GM18909 (cell line): ENCODE data around the gene KIDINS220.
"Not testable (repeated sequence)": the region's sequence is repeated elsewhere in the genome, so short reads cannot be mapped to it uniquely, and the experiment has no call there.

ENCODE experiments used
- ATAC-seq: cut with Tn5 transposase; IDR thresholded peaks from one replicate; pipeline ENCODE4 v1.9.1; 2021; ENCODE audit warnings: mild to moderate bottlenecking; ENCODE audit not compliant: unreplicated experiment, poor library complexity

Gene KIDINS220

DNA sequence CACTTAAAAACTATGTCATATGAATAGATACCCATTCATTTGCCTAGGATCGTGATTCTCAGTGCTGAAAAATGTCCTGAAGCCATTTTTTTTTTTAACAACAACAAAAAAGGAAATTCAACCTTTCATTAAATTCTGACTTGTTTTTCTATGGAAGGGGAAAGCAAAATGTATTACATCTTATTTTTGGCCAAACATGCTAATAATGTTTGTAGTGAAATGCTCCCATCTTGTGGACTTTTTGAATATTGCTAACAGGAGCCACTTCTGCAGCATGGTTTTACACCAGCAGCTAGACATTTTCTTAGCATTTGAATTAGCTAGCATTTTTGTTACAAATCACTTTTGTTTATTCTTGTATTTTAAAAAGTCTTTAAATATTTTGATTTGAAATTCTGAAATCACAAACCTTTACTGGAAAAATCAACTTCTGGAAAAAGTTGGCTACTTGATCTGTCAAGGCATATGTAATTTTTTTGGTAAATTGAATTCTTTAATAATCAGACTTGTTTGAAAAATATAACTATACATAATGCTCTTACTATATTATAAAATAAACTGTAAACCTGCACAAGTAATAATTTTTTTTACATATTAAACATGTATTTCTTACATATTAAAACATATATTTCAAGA, 75.8 kb downstream of the KIDINS220 start:
- ATAC-seq, result no peak

GRCh38 chr2:8756716-8757115, 80.7 kb downstream of the KIDINS220 start:
- no peak for ATAC-seq

GRCh38 chr2:8756230-8756629, 81.2 kb downstream of the KIDINS220 start:
- ATAC-seq, result no peak

- ATAC-seq, result no peak
Measured at GRCh38 chr2:8754106-8754776, 83.2 kb downstream of the KIDINS220 start.

GRCh38 chr2:8753609-8754008, 83.8 kb downstream of the KIDINS220 start:
- no peak for ATAC-seq

GRCh38 chr2:8752385-8752784, 85.0 kb downstream of the KIDINS220 start:
- no peak for ATAC-seq

- no peak for ATAC-seq
Measured at GRCh38 chr2:8750221-8750620, 87.2 kb downstream of the KIDINS220 start.

GRCh38 chr2:8743261-8743660, 94.2 kb downstream of the KIDINS220 start:
- ATAC-seq, result no peak

- ATAC-seq, result no peak
Measured at GRCh38 chr2:8740136-8740535, 97.3 kb downstream of the KIDINS220 start.

DNA sequence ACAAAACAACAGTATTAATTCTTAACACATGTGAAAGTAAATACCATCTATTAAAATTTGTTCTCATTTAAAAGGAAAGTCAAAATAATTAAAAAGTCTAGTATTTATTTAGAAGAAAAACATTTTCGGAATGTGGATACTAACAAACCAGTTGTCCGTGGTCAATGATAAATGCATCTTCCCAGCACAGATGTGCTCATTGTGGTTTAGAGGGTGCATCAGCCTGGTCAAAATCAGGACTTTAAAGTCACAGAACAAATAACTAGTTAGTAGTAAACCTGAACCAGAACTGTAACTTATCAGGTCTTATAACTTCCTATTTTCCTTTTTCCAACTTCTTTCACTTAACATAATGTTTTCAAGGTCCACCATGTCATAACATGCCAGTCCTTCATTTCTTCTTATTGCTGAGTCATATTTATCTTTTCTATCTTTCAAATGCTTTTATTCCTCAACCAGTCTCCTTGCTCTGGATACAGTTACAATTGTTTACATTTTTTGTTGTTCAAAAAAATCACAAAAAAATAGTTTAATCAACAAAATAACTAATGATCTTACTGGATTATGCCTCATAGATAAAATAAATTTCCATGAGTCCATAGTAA, 99.7 kb downstream of the KIDINS220 start:
- no peak for ATAC-seq

DNA sequence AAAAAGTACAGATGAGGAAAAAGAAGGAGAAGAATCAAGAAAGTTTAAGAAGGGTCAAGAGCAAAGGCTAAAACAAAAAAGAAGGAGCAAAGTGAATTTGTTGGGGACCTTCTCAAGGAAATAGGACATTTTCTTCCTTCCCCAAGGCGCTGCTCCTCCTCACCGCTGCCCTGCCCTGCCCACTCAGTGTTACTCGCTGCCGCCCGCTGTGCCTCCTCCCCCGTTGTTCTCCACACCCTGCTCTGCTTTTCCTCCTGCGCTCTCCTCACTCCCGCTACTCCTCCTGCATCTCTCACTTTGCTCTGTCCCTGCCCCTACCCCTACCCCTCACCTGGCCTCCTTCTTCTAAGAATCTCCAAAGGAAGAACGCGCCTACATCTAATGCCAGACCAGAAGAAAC, 104.8 kb downstream of the KIDINS220 start:
- no peak for ATAC-seq

DNA sequence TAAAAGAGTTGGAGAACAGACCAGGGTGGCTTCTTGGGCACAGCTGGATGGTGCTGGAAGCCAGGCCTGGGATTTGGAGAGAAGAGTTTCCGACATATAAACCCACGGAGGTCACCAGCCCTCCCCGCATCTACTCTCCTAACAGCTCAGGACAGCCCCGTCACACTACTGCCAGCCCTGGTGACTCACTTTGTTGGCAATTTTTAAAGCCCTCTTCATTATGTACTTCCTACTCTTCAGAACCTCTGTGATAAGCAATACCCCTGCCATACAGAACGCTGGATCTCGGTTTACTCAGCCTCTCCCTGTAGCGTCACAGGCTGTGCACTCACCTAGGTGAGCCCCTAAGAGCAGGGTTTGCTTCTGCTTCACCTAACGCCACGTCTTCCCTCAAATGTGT, 107.5 kb downstream of the KIDINS220 start:
- no peak for ATAC-seq

DNA sequence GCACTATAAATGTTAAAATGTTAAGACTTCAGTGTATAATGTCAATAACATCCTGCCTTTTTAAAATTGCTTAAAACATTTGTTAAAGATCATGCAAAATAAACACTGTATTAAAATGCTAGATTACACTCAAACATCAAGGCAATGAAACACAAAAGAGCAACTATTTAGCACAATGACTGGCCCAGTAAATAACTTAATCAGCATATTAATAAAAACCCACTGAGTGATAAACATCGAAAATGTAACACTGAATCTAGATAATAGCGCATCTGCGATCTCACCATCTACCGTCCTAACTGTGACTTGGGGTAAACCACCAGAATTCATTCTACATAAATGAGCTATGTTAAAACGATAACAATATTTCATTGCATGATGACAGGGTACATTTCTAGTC, 108.3 kb downstream of the KIDINS220 start:
- ATAC-seq, result not testable (repeated sequence)

DNA sequence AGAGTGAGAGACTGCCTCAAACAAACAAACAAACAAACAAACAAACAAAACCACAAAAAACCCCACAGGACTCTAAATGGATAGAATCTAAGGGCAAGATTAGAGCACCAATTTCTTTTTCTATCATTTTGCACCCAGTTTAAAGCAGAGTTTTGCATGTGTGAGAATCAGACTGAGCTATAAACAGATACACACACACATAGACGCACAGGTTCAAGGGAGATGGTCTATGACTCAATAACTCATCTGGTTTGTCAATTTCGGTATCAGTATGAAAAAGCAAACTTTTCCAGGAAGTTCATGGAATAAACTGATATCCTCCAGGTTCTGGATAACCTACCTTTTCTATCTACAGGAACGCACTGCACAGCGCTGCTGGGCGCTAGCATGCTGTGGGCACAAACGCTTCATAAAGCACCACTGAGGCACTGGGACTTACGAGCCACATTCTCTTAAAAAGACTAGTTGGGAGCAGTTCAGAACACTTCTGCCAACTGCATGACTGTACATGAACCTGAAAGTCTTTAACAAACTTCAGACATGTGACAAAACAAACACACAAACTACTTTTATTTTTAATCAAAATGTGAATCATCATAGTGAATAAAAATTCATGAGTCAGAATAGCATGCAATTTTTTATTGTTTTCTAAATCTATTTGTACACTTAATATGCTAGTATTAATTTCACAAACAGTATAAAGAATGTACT, 109.0 kb downstream of the KIDINS220 start:
- ATAC-seq, result no peak

- ATAC-seq, result no peak
Measured at GRCh38 chr2:8725838-8726237, 111.6 kb downstream of the KIDINS220 start.

GRCh38 chr2:8722986-8723385, 114.4 kb downstream of the KIDINS220 start:
- ATAC-seq, result no peak

GRCh38 chr2:8721410-8721809, 116.0 kb downstream of the KIDINS220 start:
- no peak for ATAC-seq

GRCh38 chr2:8720741-8721140, 116.7 kb downstream of the KIDINS220 start:
- no peak for ATAC-seq

GRCh38 chr2:8719528-8719927, 117.9 kb downstream of the KIDINS220 start:
- ATAC-seq, result no peak

DNA sequence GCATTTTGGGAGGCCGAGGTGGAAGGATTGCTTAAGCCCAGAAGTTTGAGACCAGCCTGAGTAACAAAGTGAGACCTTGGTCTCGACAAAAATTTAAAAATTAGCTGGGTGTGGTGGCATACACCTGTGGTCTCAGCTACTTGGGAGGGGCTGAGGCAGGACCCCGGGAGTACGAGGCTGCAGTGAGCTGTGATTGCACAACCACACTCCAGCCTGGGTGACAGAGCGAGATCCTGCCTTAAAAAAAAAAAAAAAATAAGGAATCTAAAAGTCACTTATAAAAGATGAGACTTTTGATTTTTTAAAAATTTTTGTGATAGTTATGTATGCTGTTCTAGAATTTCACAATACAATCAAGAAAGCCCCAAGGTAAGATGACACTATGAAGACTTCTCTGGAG, 122.4 kb downstream of the KIDINS220 start:
- ATAC-seq, result no peak

- no peak for ATAC-seq
Measured at GRCh38 chr2:8714283-8714682, 123.1 kb downstream of the KIDINS220 start.
